ENCODE measurements around the gene TLE3.

DNA sequence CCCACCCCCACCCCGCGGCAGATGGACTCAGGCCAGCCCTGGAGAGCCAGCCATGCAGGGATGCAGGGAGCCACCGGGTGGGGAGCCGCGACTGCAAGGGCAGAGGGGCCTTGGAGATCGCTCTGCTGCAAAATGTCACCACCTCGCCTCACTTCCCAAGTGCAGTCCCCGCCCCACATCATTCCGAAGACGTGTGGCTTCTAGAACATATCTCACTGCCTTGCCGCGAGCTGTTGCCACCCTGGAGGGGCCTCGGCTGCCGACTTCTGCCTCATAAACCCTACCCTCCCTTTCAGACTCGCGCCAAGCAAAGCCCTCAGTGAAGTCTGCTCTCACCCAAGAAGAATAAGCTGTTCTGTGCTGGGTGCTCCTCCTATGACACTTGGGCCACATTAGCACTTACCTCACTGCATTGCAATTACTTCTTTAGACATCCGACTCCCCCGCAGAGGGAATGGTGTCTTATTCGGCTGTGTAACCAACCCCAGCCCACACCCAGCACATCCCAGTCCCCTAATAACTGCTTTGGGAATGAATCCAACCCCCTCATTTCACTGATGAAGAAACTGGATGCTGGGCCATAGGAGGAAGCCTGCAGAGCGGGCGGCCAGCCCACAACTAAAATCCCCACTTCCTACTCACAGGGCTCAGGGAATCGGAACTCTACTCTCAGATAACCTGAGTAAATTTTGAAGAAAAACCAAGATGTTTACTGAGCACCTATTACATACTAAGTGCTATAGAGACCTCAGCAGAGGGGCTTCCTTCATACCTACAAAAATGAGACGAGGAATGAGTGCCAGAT, 8.6 kb downstream of the TLE3 start:
- TF ChIP-seq, protein P1, sequence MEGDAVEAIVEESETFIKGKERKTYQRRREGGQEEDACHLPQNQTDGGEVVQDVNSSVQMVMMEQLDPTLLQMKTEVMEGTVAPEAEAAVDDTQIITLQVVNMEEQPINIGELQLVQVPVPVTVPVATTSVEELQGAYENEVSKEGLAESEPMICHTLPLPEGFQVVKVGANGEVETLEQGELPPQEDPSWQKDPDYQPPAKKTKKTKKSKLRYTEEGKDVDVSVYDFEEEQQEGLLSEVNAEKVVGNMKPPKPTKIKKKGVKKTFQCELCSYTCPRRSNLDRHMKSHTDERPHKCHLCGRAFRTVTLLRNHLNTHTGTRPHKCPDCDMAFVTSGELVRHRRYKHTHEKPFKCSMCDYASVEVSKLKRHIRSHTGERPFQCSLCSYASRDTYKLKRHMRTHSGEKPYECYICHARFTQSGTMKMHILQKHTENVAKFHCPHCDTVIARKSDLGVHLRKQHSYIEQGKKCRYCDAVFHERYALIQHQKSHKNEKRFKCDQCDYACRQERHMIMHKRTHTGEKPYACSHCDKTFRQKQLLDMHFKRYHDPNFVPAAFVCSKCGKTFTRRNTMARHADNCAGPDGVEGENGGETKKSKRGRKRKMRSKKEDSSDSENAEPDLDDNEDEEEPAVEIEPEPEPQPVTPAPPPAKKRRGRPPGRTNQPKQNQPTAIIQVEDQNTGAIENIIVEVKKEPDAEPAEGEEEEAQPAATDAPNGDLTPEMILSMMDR (IDR thresholded peaks at IDR 0.05; ENCODE audit: insufficient read depth, low read length, poor library complexity, severe bottlenecking): no peak
- TF ChIP-seq EZH2phosphoT487 (conservative IDR thresholded peaks at IDR 0.05; ENCODE audit: low read length): no peak
